ENCODE results near the gene FCGR3B.
"Not testable (repeated sequence)": the region's sequence is repeated elsewhere in the genome, so short reads cannot be mapped to it uniquely, and the experiment has no call there.

Gene FCGR3B

GRCh38 chr1:161642697-161643096, 11.7 kb upstream of the FCGR3B start:
- H3K4me1 ChIP-seq (ENCODE audit: control insufficient read depth in 1 of 2, insufficient read depth in 1 of 2, low read depth in 1 of 2, low read length in 1 of 2) = peaks cover 53 to 59% of the 10 kb centered on the region in 2 experiments
- peak; percentile 37 for TF ChIP-seq CTCF (IDR thresholded peaks at IDR 0.05)
- not testable (repeated sequence) for H3K27me3 ChIP-seq, H3K36me3 ChIP-seq, H3K9me3 ChIP-seq
- H3K27ac ChIP-seq = peak overlapping the region; percentile 97
- peak overlapping the region; percentile 55 for H3K4me3 ChIP-seq (ENCODE audit: low read depth in 1 of 2, low read length in 1 of 2)

GRCh38 chr1:161639203-161639602, 8.2 kb upstream of the FCGR3B start:
- not testable (repeated sequence) for H3K4me3 ChIP-seq (ENCODE audit: low read depth in 1 of 2, low read length in 1 of 2); H3K27ac ChIP-seq; H3K36me3 ChIP-seq; H3K9me3 ChIP-seq; H3K27me3 ChIP-seq
- H3K4me1 ChIP-seq (ENCODE audit: control insufficient read depth in 1 of 2, insufficient read depth in 1 of 2, low read depth in 1 of 2, low read length in 1 of 2) = peaks cover 36 to 66% of the 10 kb centered on the region in 2 experiments

- H3K27me3 ChIP-seq; H3K4me3 ChIP-seq (ENCODE audit: low read depth in 1 of 2, low read length in 1 of 2); H3K9me3 ChIP-seq; H3K36me3 ChIP-seq: not testable (repeated sequence)
- H3K27ac ChIP-seq = peak overlapping the region; percentile 85
- H3K4me1 ChIP-seq (ENCODE audit: control insufficient read depth in 1 of 2, insufficient read depth in 1 of 2, low read depth in 1 of 2, low read length in 1 of 2) = peaks cover 32 to 66% of the 10 kb centered on the region in 2 experiments
Observed at GRCh38 chr1:161638251-161638993, 7.4 kb upstream of the FCGR3B start.

- Histone ChIP-seq H3K4me1 (ENCODE audit: control insufficient read depth in 1 of 2, insufficient read depth in 1 of 2, low read depth in 1 of 2, low read length in 1 of 2) (peaks cover 33 to 66% of the 10 kb centered on the region in 2 experiments), H3K4me3 (ENCODE audit: low read depth in 1 of 2, low read length in 1 of 2) (peak overlapping the region in 1 of 2 experiments; percentile 23), H3K27ac (peak overlapping the region; percentile 85)
- H3K27me3 ChIP-seq, H3K36me3 ChIP-seq, H3K9me3 ChIP-seq: not testable (repeated sequence)
Observed at GRCh38 chr1:161636976-161637375, 6.0 kb upstream of the FCGR3B start.

GRCh38 chr1:161636189-161636782, 5.3 kb upstream of the FCGR3B start:
- not testable (repeated sequence) for H3K9me3 ChIP-seq, H3K27me3 ChIP-seq, H3K36me3 ChIP-seq
- Histone ChIP-seq H3K27ac (peak overlapping the region; percentile 85), H3K4me1 (ENCODE audit: control insufficient read depth in 1 of 2, insufficient read depth in 1 of 2, low read depth in 1 of 2, low read length in 1 of 2) (peaks cover 30 to 72% of the 10 kb centered on the region in 2 experiments), H3K4me3 (ENCODE audit: low read depth in 1 of 2, low read length in 1 of 2) (peak overlapping the region in 1 of 2 experiments; percentile 46)

- not testable (repeated sequence) for H3K27me3 ChIP-seq, H3K36me3 ChIP-seq, H3K9me3 ChIP-seq
- Histone ChIP-seq H3K27ac (peak overlapping the region; percentile 85), H3K4me3 (ENCODE audit: low read depth in 1 of 2, low read length in 1 of 2) (peak overlapping the region in 1 of 2 experiments; percentile 46), H3K4me1 (ENCODE audit: control insufficient read depth in 1 of 2, insufficient read depth in 1 of 2, low read depth in 1 of 2, low read length in 1 of 2) (peaks cover 25 to 75% of the 10 kb centered on the region in 2 experiments)
Observed at GRCh38 chr1:161634993-161635392, 4.0 kb upstream of the FCGR3B start.

GRCh38 chr1:161630128-161630742, 741 bp downstream of the FCGR3B start:
- peaks cover 8 to 75% of the 10 kb centered on the region in 2 experiments for H3K4me1 ChIP-seq (ENCODE audit: control insufficient read depth in 1 of 2, insufficient read depth in 1 of 2, low read depth in 1 of 2, low read length in 1 of 2)
- H3K27ac ChIP-seq = peak overlapping the region; percentile 89
- H3K36me3 ChIP-seq = peaks cover 31% of the 10 kb centered on the region
- peak overlapping the region; percentile 67 to 90 for H3K4me3 ChIP-seq (ENCODE audit: low read depth in 1 of 2, low read length in 1 of 2)
- H3K9me3 ChIP-seq, H3K27me3 ChIP-seq: not testable (repeated sequence)

- Histone ChIP-seq H3K4me1 (ENCODE audit: control insufficient read depth in 1 of 2, insufficient read depth in 1 of 2, low read depth in 1 of 2, low read length in 1 of 2) (peaks cover 4 to 76% of the 10 kb centered on the region in 2 experiments), H3K4me3 (ENCODE audit: low read depth in 1 of 2, low read length in 1 of 2) (peak overlapping the region; percentile 71 to 90), H3K36me3 (peaks cover 55% of the 10 kb centered on the region), H3K27ac (peak overlapping the region; percentile 82)
- H3K9me3 ChIP-seq, H3K27me3 ChIP-seq: not testable (repeated sequence)
Observed at GRCh38 chr1:161626445-161627146, 4.4 kb downstream of the FCGR3B start.

- Histone ChIP-seq H3K36me3 (peaks cover 55% of the 10 kb centered on the region), H3K4me3 (ENCODE audit: low read depth in 1 of 2, low read length in 1 of 2) (peak overlapping the region; percentile 62 to 90), H3K4me1 (ENCODE audit: control insufficient read depth in 1 of 2, insufficient read depth in 1 of 2, low read depth in 1 of 2, low read length in 1 of 2) (peaks cover 8 to 80% of the 10 kb centered on the region in 2 experiments), H3K27ac (peak overlapping the region; percentile 82)
- H3K27me3 ChIP-seq, H3K9me3 ChIP-seq: not testable (repeated sequence)
Observed at GRCh38 chr1:161624605-161625004, 6.4 kb downstream of the FCGR3B start.

GRCh38 chr1:161623401-161624051, 7.5 kb downstream of the FCGR3B start:
- not testable (repeated sequence) for H3K27me3 ChIP-seq, H3K9me3 ChIP-seq
- H3K4me3 ChIP-seq (ENCODE audit: low read depth in 1 of 2, low read length in 1 of 2) = peak overlapping the region; percentile 62 to 90
- peaks cover 8 to 77% of the 10 kb centered on the region in 2 experiments for H3K4me1 ChIP-seq (ENCODE audit: control insufficient read depth in 1 of 2, insufficient read depth in 1 of 2, low read depth in 1 of 2, low read length in 1 of 2)
- peak overlapping the region; percentile 82 for H3K27ac ChIP-seq
- H3K36me3 ChIP-seq = peaks cover 54% of the 10 kb centered on the region

- Histone ChIP-seq H3K4me3 (ENCODE audit: low read depth in 1 of 2, low read length in 1 of 2) (peak overlapping the region; percentile 71 to 90), H3K27ac (peak overlapping the region; percentile 82), H3K4me1 (ENCODE audit: control insufficient read depth in 1 of 2, insufficient read depth in 1 of 2, low read depth in 1 of 2, low read length in 1 of 2) (peaks cover 8 to 62% of the 10 kb centered on the region in 2 experiments)
Observed at GRCh38 chr1:161622054-161622453, 8.9 kb downstream of the FCGR3B start.

More at GRCh38 chr1:161622054-161622453, 8.9 kb downstream of the FCGR3B start:
- H3K9me3 ChIP-seq, H3K27me3 ChIP-seq: not testable (repeated sequence)
- peaks cover 40% of the 10 kb centered on the region for H3K36me3 ChIP-seq

Measured in neutrophil (primary cell).